Erythroblast (primary cell): ENCODE data around the gene ZC2HC1C.

Source experiments
- GATA1 ChIP-seq: IDR thresholded peaks from 2 replicates; pipeline ENCODE4 v1.6.1; 2011; ENCODE audit warnings: low read depth, mild to moderate bottlenecking, control low read depth, low read length, moderate library complexity
- POLR2A ChIP-seq: IDR thresholded peaks from 2 replicates; pipeline ENCODE4 v1.6.1; 2011; ENCODE audit warnings: mild to moderate bottlenecking, low read length

- TF ChIP-seq POLR2A: no peak
- TF ChIP-seq GATA1: no peak
These were observed 29.2 kb downstream of the ZC2HC1C start for GRCh38 chr14:75098682-75099081.
